HepG2 (cell line): Measurements from ENCODE around the gene ZNF217. TPM values are rescaled to one million over a fixed set of nuclear protein-coding genes. Genes with fewer than 3 reads are reported as not detected.

ENCODE experiments used
- AKNA ChIP-seq: sonication (generic); formaldehyde crosslinking; IDR thresholded peaks from 2 replicates; pipeline ENCODE4 v1.4.0; 2020; ENCODE audit warnings: missing genetic modification reagents, borderline replicate concordance
- BCL6 ChIP-seq: IDR thresholded peaks from 2 replicates; pipeline ENCODE4 v1.6.1; 2016; ENCODE audit warnings: missing genetic modification reagents, missing compliant biosample characterization
- CBFB ChIP-seq: sonication (generic); formaldehyde crosslinking; IDR thresholded peaks from 2 replicates; pipeline ENCODE4 v1.4.0; 2020; ENCODE audit warnings: missing genetic modification reagents
- CBX5 ChIP-seq: sonication (generic); formaldehyde crosslinking; IDR thresholded peaks from 2 replicates; pipeline ENCODE4 v1.4.0; 2020; ENCODE audit warnings: missing genetic modification reagents, borderline replicate concordance
- HDAC2 ChIP-seq: sonication (generic); formaldehyde crosslinking; IDR thresholded peaks from 2 replicates; pipeline ENCODE4 v1.4.0; 2020; ENCODE audit warnings: missing genetic modification reagents
- MTA3 ChIP-seq: sonication (generic); formaldehyde crosslinking; IDR thresholded peaks from 2 replicates; pipeline ENCODE4 v1.4.0; 2020; ENCODE audit warnings: missing genetic modification reagents
- NKX3-1 ChIP-seq: sonication (generic); formaldehyde crosslinking; IDR thresholded peaks from 2 replicates; pipeline ENCODE4 v1.5.0; 2020; ENCODE audit warnings: missing genetic modification reagents
- RBFOX2 ChIP-seq: fragments of 200-400 bp; formaldehyde crosslinking; IDR thresholded peaks from 2 replicates; pipeline ENCODE4 v1.6.1; 2017; ENCODE audit warnings: low read depth, mild to moderate bottlenecking, low read length
- SMYD3 ChIP-seq: sonication (generic); formaldehyde crosslinking; IDR thresholded peaks from 2 replicates; pipeline ENCODE4 v1.8.1; 2023; ENCODE audit warnings: mild to moderate bottlenecking, missing genetic modification reagents
- TP53 ChIP-seq: sonication (generic); formaldehyde crosslinking; conservative IDR thresholded peaks from 2 replicates; pipeline ENCODE4 v1.4.0; 2020; ENCODE audit warnings: missing genetic modification reagents
- UBTF ChIP-seq: sonication (generic); formaldehyde crosslinking; IDR thresholded peaks from 2 replicates; pipeline ENCODE4 v1.4.0; 2020; ENCODE audit warnings: mild to moderate bottlenecking, missing genetic modification reagents
- ZFY ChIP-seq: sonication (generic); formaldehyde crosslinking; IDR thresholded peaks from 2 replicates; pipeline ENCODE4 v1.4.0; 2020; ENCODE audit warnings: missing genetic modification reagents
- ZNF230 ChIP-seq: sonication (generic); formaldehyde crosslinking; IDR thresholded peaks from 2 replicates; pipeline ENCODE4 v1.4.0; 2020; ENCODE audit warnings: mild to moderate bottlenecking, missing genetic modification reagents
- ZNF232 ChIP-seq: sonication (generic); formaldehyde crosslinking; IDR thresholded peaks from 2 replicates; pipeline ENCODE4 v1.4.0; 2020; ENCODE audit warnings: missing genetic modification reagents, borderline replicate concordance
- ZNF382 ChIP-seq: sonication (generic); formaldehyde crosslinking; IDR thresholded peaks from 2 replicates; pipeline ENCODE4 v1.5.0; 2020; ENCODE audit warnings: missing genetic modification reagents, mild to moderate bottlenecking, borderline replicate concordance
- ZNF552 ChIP-seq: sonication (generic); formaldehyde crosslinking; IDR thresholded peaks from 2 replicates; pipeline ENCODE4 v1.9.0; 2022; ENCODE audit warnings: missing genetic modification reagents, mild to moderate bottlenecking, borderline replicate concordance
- ZNF572 ChIP-seq: sonication (generic); formaldehyde crosslinking; IDR thresholded peaks from 2 replicates; pipeline ENCODE4 v1.5.1; 2020; ENCODE audit warnings: mild to moderate bottlenecking, missing genetic modification reagents
- ZNF747 ChIP-seq: sonication (generic); formaldehyde crosslinking; IDR thresholded peaks from 2 replicates; pipeline ENCODE4 v1.8.1; 2023; ENCODE audit warnings: missing genetic modification reagents, mild to moderate bottlenecking, borderline replicate concordance
- ZNF784 ChIP-seq: sonication (generic); formaldehyde crosslinking; IDR thresholded peaks from 2 replicates; pipeline ENCODE4 v1.5.1; 2020; ENCODE audit warnings: missing genetic modification reagents, mild to moderate bottlenecking, borderline replicate concordance
- polyA plus RNA-seq, 8 experiments: library from polyadenylated mRNA; depleted of rRNA in 3 of 8; stranded (reverse) in 7 of 8; unstranded in 1 of 8; fragments of >200 nt; fragmentation: Illumina TruSeq in 4 of 8; extraction: Trizol in 4 of 8; gene quantifications; 2 replicates each; pipeline versions ENCODE4 v1.2.1 to v1.2.3, GENCODE V29; 2011 to 2016; ENCODE audit warnings: low read depth in 4 of 8, missing spikeins in 1 of 8, mixed read lengths in 1 of 8; ENCODE audit not compliant: insufficient read depth in 1 of 8
- total RNA-seq, 5 experiments: library from RNA; depleted of rRNA; stranded (reverse); fragments of >200 nt; fragmentation: Illumina TruSeq; extraction: Trizol; gene quantifications; 2 replicates each; pipeline ENCODE4 v1.2.3, GENCODE V29; 2016; ENCODE audit warnings: low read depth in 1 of 5
- TF ChIP-seq, protein P1 (sequence below): fragments of 450-650 bp; IDR thresholded peaks from 2 replicates; pipeline ENCODE4 v1.6.1; 2016

Gene ZNF217
- total and polyA plus RNA-seq, 2 of the 13 experiments (the other 11 are each of a cell fraction or from before 2014, with no cell fraction given), result 22.3 to 29.8 TPM

DNA sequence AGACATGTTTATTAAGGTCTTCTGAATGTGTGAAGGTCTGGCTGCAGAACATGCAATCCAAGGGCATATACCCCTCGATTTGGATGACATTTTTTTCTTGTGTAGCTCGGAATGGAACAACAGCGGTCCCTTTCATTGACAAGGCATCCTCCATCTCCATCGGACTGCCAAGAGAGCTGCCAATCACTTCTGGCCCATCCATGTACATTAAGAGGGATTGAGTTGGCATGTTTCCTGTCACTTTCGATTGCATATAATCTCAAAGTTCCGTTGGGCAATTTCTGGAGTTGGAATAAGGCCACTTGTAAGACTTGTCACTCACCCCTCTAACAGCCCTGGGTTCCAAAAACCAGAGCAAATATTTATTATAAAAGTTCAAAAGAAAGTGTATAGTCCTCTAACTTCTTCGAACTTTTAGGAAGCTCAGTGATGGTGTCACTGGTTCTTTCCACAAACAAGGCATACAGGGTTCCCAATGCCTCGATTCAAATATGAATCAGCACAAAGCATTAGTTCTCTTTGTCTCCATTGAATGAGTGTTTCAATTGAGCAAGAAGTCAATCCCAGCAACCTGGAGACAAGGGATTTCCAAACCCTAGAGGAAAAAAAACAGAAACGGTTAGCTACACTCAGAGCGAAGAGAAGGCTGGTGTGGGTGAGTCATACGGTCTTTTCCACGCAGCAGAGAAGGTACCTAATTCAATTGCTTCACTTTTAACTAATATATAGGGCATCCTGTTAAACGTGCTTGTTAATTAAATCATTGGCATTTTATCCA, 10.9 kb downstream of the ZNF217 start (continued):
- TF ChIP-seq BCL6 (CRISPR knock-in tag), result peak; percentile 45
- TF ChIP-seq ZNF784 (CRISPR knock-in tag), result no peak
- no peak for TF ChIP-seq TP53 (CRISPR knock-in tag)
- no peak for TF ChIP-seq ZNF552
- no peak for TF ChIP-seq NKX3-1 (CRISPR knock-in tag)
- no peak for TF ChIP-seq ZNF572
- no peak for TF ChIP-seq MTA3 (CRISPR knock-in tag)
- TF ChIP-seq CBX5 (CRISPR knock-in tag), result no peak
- TF ChIP-seq ZNF382 (CRISPR knock-in tag), result no peak
- 0 out of 2 replicates have a peak, but pooled peaks have one; percentile 17 for TF ChIP-seq UBTF (CRISPR knock-in tag)
- no peak for TF ChIP-seq AKNA (CRISPR knock-in tag)
- TF ChIP-seq ZNF232 (CRISPR knock-in tag), result no peak
- no peak for TF ChIP-seq SMYD3 (CRISPR knock-in tag)
- no peak for TF ChIP-seq CBFB (CRISPR knock-in tag)
- TF ChIP-seq, protein P1, sequence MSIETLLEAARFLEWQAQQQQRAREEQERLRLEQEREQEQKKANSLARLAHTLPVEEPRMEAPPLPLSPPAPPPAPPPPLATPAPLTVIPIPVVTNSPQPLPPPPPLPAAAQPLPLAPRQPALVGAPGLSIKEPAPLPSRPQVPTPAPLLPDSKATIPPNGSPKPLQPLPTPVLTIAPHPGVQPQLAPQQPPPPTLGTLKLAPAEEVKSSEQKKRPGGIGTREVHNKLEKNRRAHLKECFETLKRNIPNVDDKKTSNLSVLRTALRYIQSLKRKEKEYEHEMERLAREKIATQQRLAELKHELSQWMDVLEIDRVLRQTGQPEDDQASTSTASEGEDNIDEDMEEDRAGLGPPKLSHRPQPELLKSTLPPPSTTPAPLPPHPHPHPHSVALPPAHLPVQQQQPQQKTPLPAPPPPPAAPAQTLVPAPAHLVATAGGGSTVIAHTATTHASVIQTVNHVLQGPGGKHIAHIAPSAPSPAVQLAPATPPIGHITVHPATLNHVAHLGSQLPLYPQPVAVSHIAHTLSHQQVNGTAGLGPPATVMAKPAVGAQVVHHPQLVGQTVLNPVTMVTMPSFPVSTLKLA, result no peak
- no peak; the same call in 1 of the 2 replicates for TF ChIP-seq ZFY (CRISPR knock-in tag)
- 0 out of 2 replicates have a peak, but pooled peaks have one; percentile 43 for TF ChIP-seq HDAC2 (CRISPR knock-in tag)
- TF ChIP-seq ZNF747 (CRISPR knock-in tag), result no peak
- TF ChIP-seq RBFOX2, result no peak; the same call in 1 of the 2 replicates
- no peak for TF ChIP-seq ZNF230
